NCI-H345 treated with DMSO at 0.1 percent for 48 hours (cell line): ENCODE results near the gene ZNF407.

Experiments
- DNase-seq: peaks from one replicate; lab custom pipeline; 2025; ENCODE audit not compliant: unreplicated experiment; lab: John Stamatoyannopoulos, UW

ZNF407 gene

DNA sequence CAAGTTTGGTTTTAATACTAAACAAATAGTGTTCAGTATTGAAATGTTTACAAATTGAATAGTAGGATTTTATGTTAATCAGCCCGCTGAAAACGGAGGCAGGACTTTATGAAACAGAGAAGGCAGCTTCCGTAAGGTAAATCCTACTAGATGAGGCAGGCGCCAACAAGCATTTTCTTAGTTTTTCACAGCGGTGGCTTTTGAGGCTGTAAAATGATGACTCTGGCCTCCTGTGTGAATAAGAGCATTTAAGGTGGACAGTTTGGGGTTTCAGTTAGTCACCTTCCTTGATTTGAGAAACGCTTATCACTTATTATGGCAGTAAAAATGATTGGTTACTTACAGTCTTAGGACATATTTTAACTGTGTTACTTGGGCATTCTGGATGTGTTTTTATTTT is 398.4 kb downstream of the ZNF407 start:
- DNase-seq = no peak

- DNase-seq = no peak
These were observed 399.3 kb downstream of the ZNF407 start for GRCh38 chr18:74996996-74997395.

DNA sequence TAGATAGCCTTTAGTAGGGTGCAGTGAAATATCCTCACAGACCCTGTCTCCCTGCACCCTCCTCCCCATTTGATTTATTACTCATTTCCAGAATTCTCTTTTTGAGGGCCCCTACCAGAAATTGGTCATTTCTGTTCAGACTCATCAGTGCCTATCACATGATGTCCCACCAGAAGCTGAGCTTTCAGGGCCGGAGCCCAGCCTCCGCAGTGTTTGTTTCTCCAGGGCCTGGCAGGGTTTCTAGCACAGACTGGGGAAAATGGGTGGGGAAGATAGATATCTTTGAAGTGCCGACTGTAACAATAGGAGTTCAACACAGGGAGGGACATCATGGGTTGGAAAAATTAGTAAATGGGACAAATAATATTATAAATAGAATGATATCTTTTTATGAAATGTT is 403.2 kb downstream of the ZNF407 start:
- DNase-seq = no peak

DNA sequence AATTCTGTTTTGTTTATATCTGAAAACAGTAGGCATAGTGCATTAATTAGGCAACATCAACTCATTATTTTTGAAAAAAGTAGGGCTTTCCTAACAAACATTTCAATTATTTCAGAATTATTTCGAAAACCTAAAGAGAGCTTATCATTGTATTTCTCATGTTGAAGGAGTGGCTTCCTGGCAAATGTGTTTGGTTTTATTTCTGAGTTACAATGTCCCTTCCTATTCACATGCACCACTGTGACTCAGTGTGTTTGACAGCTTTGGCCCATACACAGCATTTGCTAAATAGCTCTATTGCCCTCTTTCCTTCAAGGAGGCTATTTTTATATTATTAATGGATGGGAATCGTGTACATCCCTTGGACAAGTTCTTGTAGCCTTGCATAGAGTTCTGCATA is 405.4 kb downstream of the ZNF407 start:
- no peak for DNase-seq

DNA sequence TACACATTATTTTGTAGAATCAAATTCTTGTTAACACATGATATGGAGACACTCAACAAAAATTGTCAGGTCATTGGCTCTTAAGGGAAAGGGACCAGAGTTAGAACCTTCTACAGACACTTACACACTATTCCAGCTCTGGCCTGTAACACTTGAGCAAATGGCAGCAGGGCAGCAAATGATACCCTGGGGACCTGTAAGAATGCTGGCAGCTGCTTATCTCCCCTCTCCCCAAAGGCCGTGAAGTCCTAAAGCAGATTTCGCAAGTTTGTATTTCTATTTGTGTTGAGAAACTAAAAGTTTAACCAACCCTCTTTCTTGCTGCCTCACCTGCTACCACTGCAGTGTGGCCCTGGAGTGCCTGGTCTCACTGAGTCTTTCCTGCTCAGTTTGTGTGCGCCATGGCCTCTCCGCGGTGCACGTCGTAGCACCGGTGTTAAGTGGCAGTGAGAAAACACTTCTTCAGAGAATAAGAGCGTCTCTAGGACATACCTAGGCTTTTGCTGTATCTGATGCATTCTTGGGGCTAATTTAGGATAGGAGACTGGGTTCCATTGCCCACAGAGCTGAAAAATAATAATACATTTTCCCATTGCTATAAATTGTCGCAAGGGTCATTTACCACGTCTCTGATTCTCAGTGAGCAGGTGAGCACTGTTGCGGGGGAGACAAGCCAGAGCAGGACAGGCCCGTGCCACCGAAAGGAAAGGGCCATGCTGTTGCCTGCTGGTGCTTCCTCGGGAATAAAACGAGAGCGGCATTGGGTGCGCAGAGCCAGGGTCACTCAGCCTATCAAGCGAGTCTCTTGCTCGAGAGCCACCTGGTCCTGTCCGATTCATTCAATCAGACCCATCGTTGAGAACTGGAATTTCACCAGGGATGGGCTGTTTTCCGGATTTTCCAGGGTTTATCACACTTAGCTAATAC is 406.4 kb downstream of the ZNF407 start:
- DNase-seq = no peak

DNA sequence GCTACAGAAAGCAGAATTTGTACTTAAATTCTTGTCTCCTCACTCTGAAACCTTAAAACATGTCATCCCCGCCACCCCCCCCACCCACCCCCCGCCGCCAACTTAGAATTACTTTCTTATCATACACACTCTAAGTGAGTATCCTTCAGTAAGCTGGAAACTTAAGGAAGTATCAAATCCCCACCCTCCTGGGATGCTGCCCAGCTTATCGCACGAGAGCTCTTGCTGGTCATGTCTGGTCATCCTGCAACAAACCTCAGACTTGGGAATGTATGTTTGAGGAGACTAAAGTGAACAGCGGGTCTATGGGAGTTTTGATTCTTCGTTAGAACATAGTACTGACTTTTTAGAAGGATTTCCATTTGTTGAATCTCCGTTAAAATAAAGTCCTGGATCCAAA is 408.0 kb downstream of the ZNF407 start:
- no peak for DNase-seq

GRCh38 chr18:75008186-75008585 is 410.5 kb downstream of the ZNF407 start:
- DNase-seq = no peak

DNA sequence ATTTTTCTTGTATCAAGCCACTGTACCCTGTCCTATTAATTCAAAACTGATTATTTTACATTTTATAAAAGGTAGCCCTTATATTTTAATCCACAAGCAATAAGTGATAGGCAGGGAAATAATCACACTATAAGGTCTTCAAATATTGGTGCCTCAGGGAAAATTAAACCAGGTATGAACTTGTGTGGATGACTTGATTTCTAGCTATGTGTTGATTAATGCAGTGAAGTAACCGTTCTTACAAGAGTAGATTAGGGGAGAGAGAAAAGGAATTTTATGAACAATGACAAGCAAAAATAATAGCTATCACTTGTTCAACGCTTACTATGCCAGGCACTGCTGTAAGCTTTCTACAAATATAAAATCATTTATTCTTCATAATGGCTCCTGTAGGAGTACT is 411.6 kb downstream of the ZNF407 start:
- no peak for DNase-seq

GRCh38 chr18:75009878-75010277 is 412.2 kb downstream of the ZNF407 start:
- DNase-seq = no peak

- no peak for DNase-seq
These were observed 412.6 kb downstream of the ZNF407 start for GRCh38 chr18:75010278-75010677.

DNA sequence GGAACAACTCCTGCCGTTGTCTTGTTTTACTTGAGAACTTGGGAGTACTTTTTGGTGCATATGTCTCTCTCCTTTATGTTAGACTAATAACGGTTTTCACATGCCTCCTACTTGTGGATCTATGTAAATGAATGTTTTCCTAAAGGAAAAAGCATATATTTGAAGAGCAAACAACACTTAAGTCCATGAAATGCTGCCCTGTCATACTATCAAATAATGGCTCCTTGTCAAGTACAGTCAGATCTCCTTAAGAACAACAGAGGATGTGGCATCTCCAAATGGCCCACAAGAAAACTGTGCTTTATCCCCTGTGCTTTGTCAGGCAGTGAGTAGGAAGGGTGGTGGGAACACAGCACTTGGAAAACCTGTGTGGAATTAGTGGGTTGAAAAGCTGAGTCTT is 413.0 kb downstream of the ZNF407 start:
- DNase-seq = no peak

DNA sequence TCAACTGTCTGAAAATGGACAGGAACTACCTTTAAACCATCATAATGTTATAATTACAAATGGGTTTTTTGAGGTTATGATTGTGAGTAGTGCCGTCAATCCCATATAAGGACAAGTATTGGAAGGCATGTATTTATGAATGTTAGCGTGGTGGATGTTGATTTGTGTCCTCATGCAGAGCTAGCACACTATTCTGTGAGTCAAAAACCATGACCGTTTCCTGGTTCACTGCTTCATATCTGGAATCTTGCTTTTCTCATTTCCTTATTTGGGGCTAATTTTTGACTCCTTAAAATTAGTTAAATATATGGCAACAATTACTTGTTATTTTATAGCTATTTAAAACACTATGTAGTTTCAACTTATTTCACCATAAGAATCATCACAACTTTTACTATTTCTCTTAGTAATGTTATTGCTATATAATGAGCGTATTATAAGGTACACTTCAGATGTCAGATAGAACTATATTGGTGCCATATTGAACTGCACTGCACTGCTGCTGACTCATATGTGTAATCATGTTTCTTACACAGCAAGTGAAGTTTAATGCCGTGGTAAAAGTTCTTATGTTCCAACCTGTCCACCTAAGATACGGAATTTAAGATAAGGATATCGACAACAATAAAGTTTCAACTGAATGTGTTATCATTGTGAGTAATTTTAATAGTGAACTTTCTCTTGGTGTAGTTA is 418.5 kb downstream of the ZNF407 start:
- no peak for DNase-seq

DNA sequence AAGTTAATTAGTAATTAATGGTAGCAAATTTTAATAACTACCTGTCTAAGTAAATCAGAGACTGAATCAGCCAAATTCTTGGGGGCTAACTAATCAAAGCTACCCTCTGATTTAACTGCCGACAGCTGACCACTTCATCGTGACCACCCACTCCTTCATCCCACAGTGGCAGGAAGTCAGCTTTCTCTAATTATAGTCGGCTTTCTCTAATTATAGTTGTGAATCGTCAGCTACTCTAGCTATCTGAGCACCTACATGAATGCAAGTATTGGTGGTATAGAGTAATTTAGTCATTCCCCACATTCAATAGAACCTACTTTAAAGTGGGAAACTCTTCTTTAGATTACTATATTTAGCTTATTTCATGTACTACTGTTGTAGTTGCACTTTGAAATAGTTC is 425.8 kb downstream of the ZNF407 start:
- DNase-seq = no peak

GRCh38 chr18:75024871-75025270 is 427.2 kb downstream of the ZNF407 start:
- DNase-seq = no peak

DNA sequence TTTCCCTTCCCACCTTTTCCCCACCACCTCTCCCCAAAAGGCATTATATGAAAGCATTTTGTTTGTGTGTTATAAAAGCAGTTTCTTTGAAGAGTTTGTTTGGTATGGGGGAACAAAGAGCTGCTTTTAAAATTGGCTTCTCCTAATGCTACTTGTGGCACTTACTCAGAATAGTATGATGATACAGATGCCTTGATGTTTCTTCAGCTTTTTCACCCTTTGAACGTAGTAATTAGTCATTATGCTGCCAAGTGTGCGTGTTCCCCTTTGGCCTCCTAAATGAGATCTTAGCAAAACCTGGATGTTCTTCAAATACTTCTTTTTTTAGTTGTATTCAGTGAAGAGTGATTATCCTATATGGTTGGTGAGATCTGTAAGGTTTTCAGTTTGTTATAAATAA is 427.9 kb downstream of the ZNF407 start:
- no peak for DNase-seq

- DNase-seq = no peak
These were observed 431.8 kb downstream of the ZNF407 start for GRCh38 chr18:75029481-75029880.

DNA sequence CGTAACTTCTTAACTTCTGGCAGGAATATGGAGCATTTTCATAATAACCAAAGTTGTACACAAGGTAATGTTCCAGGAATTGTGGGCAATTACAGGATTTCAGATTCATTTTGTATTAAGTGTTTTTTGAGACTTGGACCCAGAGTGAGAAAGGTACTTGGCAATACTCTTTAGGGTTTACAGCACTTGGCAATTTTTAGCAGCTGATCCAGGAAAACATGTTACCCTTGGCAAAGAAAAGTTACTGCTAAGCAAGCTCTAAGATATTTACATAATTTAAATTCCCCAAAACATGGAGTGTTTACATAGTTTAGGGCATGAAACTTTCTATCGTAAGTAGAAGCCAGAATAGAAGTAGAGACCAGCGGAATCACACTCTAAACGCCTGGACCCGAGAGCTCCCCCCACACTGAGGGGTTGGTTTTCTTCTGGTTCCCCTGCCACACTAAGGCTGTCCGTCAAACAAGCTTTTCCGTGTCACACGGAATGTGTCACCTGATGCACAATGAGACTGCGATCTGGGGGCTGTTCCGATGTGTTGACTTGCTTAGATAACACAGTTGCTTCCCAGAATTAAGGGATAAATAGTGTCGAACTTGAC is 434.1 kb downstream of the ZNF407 start:
- no peak for DNase-seq

DNA sequence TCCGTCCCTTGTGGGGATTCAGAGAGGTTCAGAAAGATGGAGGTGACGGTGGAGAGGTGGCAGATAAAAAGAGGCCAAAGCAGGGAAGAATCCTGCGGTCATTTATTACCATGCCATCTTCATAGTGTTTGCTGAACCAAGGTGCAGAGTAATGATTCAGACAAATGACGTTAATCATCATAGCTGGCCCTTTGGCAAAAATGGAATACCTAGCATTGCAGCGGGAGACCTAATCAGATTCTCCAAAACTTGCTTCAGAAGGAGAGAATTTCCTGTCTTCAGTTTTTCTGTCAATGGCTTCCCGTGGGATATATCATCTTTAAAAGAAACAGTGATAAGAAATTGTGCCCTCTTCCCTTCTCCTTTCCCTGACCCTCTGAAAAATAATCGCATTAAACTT is 435.8 kb downstream of the ZNF407 start:
- no peak for DNase-seq

- DNase-seq = no peak
These were observed 437.3 kb downstream of the ZNF407 start for GRCh38 chr18:75034937-75035336.

DNA sequence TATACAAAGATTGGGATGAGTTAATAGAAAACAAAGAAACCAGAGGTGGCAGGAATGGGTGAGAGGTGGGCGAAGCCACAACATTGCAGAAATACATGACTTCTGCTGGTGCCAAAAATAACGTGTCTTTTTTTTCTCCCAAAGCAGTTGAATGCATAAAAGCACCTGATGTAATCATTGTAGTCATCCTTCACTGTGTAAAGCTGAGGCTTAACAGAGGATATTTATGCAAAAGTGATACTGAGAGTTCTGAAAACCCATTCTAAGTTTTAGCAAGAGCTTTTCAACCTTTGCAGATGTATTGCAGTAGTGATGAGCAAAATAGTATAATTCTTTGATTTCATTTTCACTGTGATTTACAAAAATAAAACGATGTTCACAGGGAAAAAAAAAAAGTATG is 438.3 kb downstream of the ZNF407 start:
- no peak for DNase-seq

DNA sequence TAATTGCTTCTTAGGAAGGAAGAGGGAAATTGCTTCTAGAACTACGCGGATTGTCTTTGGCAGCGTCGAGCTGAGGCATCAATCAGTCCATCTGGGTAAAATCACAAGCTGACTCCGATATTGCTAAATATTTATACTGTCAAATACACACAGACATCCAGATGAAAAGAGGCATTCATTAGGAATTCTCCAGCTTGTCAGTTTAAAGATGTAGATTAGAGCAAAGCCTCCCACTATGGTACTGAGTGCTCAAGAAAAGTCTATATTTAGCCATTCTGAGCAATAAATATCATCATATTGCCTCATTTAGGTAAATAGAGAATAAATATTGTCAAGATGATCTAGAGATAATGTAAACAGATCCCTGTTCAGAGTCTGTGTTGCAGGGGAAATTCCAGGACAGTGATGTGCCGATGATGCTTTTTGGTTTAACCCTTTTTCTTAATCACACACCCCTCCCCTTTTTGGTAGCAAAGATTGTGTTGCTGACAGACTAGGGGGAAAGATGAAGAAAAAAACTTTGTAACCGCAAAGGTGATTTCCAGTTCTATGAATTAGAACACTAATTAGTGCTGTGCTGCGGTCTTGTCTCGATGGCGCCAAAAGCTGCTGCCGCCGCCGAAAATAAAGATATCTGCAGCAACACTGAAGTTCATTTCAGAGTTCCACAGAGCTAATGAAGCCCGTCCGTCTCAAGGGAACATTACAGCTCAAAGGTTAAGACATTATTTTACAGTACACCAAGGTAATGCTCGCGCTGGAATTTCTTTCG is 439.4 kb downstream of the ZNF407 start:
- no peak for DNase-seq

GRCh38 chr18:75037689-75037955 is 440.0 kb downstream of the ZNF407 start:
- no peak for DNase-seq
